ENCODE data around the gene CYP4F3. TPM values are rescaled to one million over a fixed set of nuclear protein-coding genes. Genes with fewer than 3 reads are reported as not detected.
"Not testable (repeated sequence)": the region's sequence is repeated elsewhere in the genome, so short reads cannot be mapped to it uniquely, and the experiment has no call there.

Gene CYP4F3
- total RNA-seq, 1 donor from 2014 or later = not detected

DNA sequence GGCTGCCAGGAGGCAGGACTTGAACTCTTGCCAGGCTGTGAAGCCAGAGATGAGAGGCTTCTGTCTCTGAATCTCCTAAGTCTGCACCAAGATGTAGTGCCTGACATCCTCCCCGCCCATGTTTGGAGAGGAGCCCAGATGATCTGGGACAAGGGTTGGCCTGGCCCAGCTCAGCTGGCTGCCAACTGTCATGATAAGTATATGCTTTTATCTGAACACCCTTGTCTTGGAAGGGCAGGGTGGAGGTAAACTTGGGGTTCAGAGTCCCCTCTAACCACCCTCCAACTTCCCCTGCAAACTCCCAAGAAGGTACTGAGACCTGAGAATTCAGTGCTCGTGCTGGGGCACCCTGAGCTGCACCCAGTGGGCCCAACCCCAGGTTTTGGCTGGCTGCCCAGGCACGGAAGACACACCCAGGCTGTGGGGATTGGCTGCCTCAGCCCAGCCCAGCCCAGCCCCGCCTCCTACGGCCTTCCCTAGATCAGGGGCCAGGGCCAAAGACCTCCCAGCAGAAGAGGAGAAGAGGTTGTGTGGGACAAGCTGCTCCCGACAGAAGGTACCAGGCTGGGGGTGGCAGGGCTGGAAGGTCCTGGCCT, 32.0 kb downstream of the CYP4F3 start, which contains the start of gene CYP4F12:
Gene CYP4F12, plus strand, starts transcription at position 508 of the 596 bp plus-strand sequence. CDS start 443 bp downstream, outside the sequence.
- no peak within 1 kb of the TSS for H3K4me3 Mint-ChIP-seq
- no peaks in the 10 kb centered on the region for H3K4me1 Mint-ChIP-seq
- peaks cover 33% of the 10 kb centered on the region for H3K9me3 Mint-ChIP-seq
- no peak within 1 kb of the TSS for H3K27ac Mint-ChIP-seq
- TF ChIP-seq, protein P1, sequence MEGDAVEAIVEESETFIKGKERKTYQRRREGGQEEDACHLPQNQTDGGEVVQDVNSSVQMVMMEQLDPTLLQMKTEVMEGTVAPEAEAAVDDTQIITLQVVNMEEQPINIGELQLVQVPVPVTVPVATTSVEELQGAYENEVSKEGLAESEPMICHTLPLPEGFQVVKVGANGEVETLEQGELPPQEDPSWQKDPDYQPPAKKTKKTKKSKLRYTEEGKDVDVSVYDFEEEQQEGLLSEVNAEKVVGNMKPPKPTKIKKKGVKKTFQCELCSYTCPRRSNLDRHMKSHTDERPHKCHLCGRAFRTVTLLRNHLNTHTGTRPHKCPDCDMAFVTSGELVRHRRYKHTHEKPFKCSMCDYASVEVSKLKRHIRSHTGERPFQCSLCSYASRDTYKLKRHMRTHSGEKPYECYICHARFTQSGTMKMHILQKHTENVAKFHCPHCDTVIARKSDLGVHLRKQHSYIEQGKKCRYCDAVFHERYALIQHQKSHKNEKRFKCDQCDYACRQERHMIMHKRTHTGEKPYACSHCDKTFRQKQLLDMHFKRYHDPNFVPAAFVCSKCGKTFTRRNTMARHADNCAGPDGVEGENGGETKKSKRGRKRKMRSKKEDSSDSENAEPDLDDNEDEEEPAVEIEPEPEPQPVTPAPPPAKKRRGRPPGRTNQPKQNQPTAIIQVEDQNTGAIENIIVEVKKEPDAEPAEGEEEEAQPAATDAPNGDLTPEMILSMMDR (IDR thresholded peaks at IDR 0.05; ENCODE audit: unreplicated experiment) = no peak
- DNase-seq (ENCODE audit: low spot score in 2 of 2, unreplicated experiment in 2 of 2) = no peak
- H3K36me3 Mint-ChIP-seq = no peaks in the 10 kb centered on the region
- H3K27me3 Mint-ChIP-seq (ENCODE audit: low read depth) = no peaks in the 10 kb centered on the region

DNA sequence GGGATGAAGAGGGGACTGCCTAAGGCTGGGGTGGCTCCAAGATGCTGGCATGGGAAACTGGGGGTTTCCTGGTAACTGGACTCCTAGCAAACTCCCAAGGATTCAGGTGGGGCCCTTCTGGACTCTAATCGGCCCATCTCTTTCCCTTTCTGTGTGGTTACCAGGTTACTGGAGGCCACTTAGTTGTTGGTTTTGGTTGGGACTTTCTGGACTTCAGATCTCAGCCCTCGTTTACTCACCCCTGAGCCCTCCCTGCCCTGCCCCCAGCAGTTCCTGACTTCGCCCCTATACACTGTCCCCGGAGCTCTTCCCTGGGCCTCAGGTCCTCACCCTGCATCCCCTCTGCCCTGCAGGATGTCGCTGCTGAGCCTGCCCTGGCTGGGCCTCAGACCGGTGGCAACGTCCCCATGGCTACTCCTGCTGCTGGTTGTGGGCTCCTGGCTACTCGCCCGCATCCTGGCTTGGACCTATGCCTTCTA, 32.5 kb downstream of the CYP4F3 start:
- Mint-ChIP-seq H3K27ac (no peak overlapping the region), H3K4me3 (no peak overlapping the region), H3K36me3 (no peaks in the 10 kb centered on the region), H3K9me3 (peaks cover 38% of the 10 kb centered on the region), H3K4me1 (no peaks in the 10 kb centered on the region), H3K27me3 (ENCODE audit: low read depth) (no peaks in the 10 kb centered on the region)
- DNase-seq (ENCODE audit: low spot score in 2 of 2, unreplicated experiment in 2 of 2) = no peak
- TF ChIP-seq, protein P1 (IDR thresholded peaks at IDR 0.05; ENCODE audit: unreplicated experiment) = no peak

DNA sequence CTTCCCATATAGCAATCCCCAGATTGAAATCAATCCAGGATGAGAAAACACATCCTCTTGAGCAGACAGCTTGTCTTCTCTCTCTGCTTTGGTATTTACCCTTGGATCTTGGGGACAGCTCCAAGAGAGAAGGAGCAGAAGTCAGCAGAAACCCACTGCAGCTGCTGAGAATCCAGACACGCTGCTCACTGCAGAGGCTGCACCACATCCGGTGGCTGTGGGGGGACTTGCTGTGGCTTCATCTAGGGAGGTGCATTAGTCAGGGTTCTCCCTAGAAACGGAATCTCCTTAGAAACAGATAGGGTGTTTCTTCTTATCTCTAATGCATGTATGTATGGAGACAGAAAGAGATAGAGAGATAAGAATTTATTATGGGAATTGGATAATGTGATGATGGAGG, 34.9 kb downstream of the CYP4F3 start:
- Mint-ChIP-seq H3K27me3 (ENCODE audit: low read depth) (no peaks in the 10 kb centered on the region), H3K9me3 (peaks cover 52% of the 10 kb centered on the region), H3K27ac (no peak overlapping the region), H3K4me1 (no peaks in the 10 kb centered on the region), H3K36me3 (no peaks in the 10 kb centered on the region), H3K4me3 (no peak overlapping the region)
- TF ChIP-seq, protein P1 (IDR thresholded peaks at IDR 0.05; ENCODE audit: unreplicated experiment) = no peak
- DNase-seq (ENCODE audit: low spot score in 2 of 2, unreplicated experiment in 2 of 2) = no peak

DNA sequence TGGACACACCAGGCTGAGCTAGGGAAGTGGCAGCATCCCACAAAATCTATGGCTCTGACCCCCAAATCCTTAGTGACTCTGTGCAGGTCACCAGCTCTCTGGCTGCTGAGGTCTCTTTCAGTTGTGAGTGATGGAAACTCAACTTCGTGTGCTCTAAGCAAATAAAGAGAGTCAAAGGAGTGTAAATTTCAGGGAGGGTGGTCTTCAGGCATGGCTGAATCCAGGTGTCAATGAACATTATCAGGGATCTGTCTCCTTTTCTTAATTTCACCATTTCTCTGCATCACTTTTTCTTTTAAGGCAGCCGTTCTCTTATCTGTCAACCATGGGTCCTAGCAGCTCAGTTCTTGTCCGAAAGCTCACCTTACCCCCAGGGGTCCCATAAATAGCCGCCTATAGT, 38.4 kb downstream of the CYP4F3 start:
- Mint-ChIP-seq H3K9me3 (peaks cover 76% of the 10 kb centered on the region), H3K36me3 (no peaks in the 10 kb centered on the region), H3K4me1 (no peaks in the 10 kb centered on the region), H3K27ac (no peak overlapping the region), H3K27me3 (ENCODE audit: low read depth) (no peaks in the 10 kb centered on the region), H3K4me3 (no peak overlapping the region)
- TF ChIP-seq, protein P1 (IDR thresholded peaks at IDR 0.05; ENCODE audit: unreplicated experiment) = no peak
- DNase-seq (ENCODE audit: low spot score in 2 of 2, unreplicated experiment in 2 of 2) = no peak

DNA sequence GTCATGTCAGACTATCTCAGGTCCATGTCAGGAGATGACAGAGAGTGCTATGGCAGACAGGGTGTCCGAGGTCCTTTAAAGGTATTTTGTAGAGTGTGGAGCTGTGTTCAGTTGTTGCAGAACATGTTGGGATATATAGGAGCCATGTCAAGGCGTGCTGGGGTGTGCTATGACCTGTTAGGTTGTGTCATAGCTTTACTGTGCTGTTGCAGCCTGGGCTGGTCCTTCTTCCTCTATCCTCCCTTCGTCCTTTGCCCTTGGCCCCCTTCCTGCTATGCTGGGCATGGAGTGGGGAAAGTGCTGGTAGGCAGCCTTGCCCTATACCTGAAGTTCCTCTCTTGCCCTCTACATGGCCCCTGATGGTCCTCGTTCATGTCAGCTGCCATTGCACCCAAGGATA, 39.2 kb downstream of the CYP4F3 start:
- H3K27me3 Mint-ChIP-seq (ENCODE audit: low read depth); H3K36me3 Mint-ChIP-seq; H3K4me1 Mint-ChIP-seq; H3K4me3 Mint-ChIP-seq; H3K27ac Mint-ChIP-seq; DNase-seq (ENCODE audit: low spot score in 2 of 2, unreplicated experiment in 2 of 2): not testable (repeated sequence)
- peaks cover 75% of the 10 kb centered on the region for H3K9me3 Mint-ChIP-seq

DNA sequence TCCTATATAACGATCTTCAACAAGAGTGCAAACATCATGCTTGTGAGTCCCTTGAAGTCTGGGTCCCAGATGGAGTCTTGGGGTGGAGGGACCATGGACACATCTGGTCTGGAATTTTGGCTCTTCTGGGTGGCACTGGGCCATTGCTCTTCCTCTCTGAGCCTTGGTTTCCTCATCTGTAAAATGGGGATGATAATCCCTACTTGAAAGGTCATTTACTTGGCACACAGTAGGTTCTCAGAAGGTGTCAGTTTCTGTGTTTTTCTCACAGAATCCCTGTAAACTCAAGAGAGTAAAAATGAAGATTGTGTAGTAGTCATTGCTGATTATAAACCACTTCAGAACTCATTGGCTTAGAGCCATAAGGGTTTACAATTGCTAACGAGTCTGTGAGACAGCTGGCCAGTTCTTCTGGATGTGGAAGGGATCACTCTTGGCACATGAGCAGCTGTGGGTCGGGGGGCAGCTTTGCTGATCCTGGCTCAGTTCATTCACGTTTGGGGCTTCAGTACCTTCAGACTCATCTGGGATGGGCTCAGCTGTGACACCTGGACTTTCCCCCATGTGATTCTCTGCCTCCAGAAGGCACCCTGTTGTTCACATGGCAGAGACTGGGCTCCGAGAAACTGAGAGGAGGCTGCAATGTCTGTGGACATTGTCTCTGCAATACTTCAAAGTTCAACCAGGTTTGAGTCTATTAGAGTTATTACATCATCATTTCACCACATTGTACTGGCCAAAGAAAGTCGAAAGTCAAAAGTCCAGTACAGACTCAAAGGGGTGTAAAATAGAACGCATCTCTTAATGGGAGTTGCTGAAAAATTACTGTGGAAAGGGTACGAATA, 40.0 kb downstream of the CYP4F3 start:
- Mint-ChIP-seq H3K4me3 (no peak overlapping the region), H3K9me3 (peaks cover 76% of the 10 kb centered on the region), H3K27ac (no peak overlapping the region), H3K27me3 (ENCODE audit: low read depth) (no peaks in the 10 kb centered on the region), H3K4me1 (no peaks in the 10 kb centered on the region), H3K36me3 (no peaks in the 10 kb centered on the region)
- DNase-seq (ENCODE audit: low spot score in 2 of 2, unreplicated experiment in 2 of 2) = no peak
- TF ChIP-seq, protein P1 (IDR thresholded peaks at IDR 0.05; ENCODE audit: unreplicated experiment) = no peak
